Upper lobe of left lung (tissue), 6 donors: Measurements from ENCODE around the gene AKAP12. TPM values are rescaled to one million over a fixed set of nuclear protein-coding genes. Genes with fewer than 3 reads are reported as not detected.
A peak's percentile ranks its signal among the peaks of the same experiment; 100 is the strongest.

Source experiments
- ATAC-seq, 2 donors: fragments of 200-7000 bp; cut with Tn5 transposase; one replicate each; pipeline ENCODE4 v1.9.1; 2022; ENCODE audit warnings: mild to moderate bottlenecking in 2 of 2, moderate library complexity in 2 of 2; ENCODE audit not compliant: low FRiP score in 2 of 2
- DNase-seq, 2 donors: peaks; one replicate each; pipeline ENCODE4 v3.0.0-alpha.2; 2019 to 2020
- H3K27ac ChIP-seq, 4 donors: fragments of 200-600 bp; sonication (generic); one replicate each; pipeline ENCODE4 v1.5.1; 2016 to 2019
- H3K27me3 ChIP-seq, 4 donors: fragments of 200-600 bp; sonication (generic); one replicate each; pipeline ENCODE4 v1.5.1; 2017 to 2019
- H3K36me3 ChIP-seq, 4 donors: fragments of 200-600 bp; sonication (generic); one replicate each; pipeline ENCODE4 v1.5.1; 2016 to 2019
- H3K4me1 ChIP-seq, 4 donors: fragments of 200-600 bp; sonication (generic); one replicate each; pipeline ENCODE4 v1.5.1; 2018 to 2019
- H3K4me3 ChIP-seq, 4 donors: fragments of 200-600 bp; sonication (generic); one replicate each; pipeline ENCODE4 v1.5.1; 2017 to 2019; ENCODE audit warnings: mild to moderate bottlenecking in 2 of 4, moderate library complexity in 1 of 4
- H3K9me3 ChIP-seq, 4 donors: fragments of 200-600 bp; sonication (generic); one replicate each; pipeline ENCODE4 v1.5.1; 2018 to 2019
- CTCF ChIP-seq, 6 experiments: fragments of 450-650 bp in 4 of 6; fragments of 200-600 bp in 2 of 6; sonication (generic) in 2 of 6; IDR thresholded peaks; one replicate each; pipeline ENCODE4 v1.5.1; 2016 to 2019; ENCODE audit warnings: antibody characterized with exemption in 6 of 6
- EP300 ChIP-seq, 4 donors: sonication (generic); formaldehyde crosslinking; IDR thresholded peaks; one replicate each; pipeline ENCODE4 v1.5.1; 2017; ENCODE audit warnings: antibody characterized with exemption in 4 of 4, control low read depth in 2 of 4
- POLR2A ChIP-seq, 4 donors: fragments of 450-650 bp; IDR thresholded peaks; one replicate each; pipeline ENCODE4 v1.5.1; 2016 to 2017; ENCODE audit warnings: antibody characterized with exemption in 4 of 4, mild to moderate bottlenecking in 2 of 4
- POLR2AphosphoS5 ChIP-seq, 2 donors: sonication (generic); formaldehyde crosslinking; IDR thresholded peaks; one replicate each; pipeline ENCODE4 v1.5.1; 2017; ENCODE audit warnings: antibody characterized with exemption in 2 of 2
- WGBS, 2 donors: methylation state at CpG; one replicate each; pipeline ENCODE4 v1.1.5; 2017 to 2018; 5-methylcytosine and 5-hydroxymethylcytosine counted together
- total RNA-seq, 6 donors: library from RNA; depleted of rRNA in 4 of 6; stranded (reverse); fragments of >200 nt in 4 of 6; gene quantifications; one replicate each; pipeline versions ENCODE4 v1.1.0 to v1.2.1, GENCODE V29; 2016 to 2021
- donor health status: DM: no; HTN: no; CAD: no; lungs with moderate emphysema.
- donor health status: DM: no; HTN: yes; CAD: no; lungs with severe emphysema.

The AKAP12 gene
- total RNA-seq: 10 to 100 TPM; 17.7 to 67.7 (median 37.7) TPM

GRCh38 chr6:151239603-151240035 is at the start of gene AKAP12:
AKAP12 (plus strand) TSS chr6:151239967; CDS start chr6:151240563, 596 bp downstream.
- no peaks in the 10 kb centered on the region for H3K36me3 ChIP-seq
- peak within 1 kb of the TSS; percentile 57 to 72 (median 64) for H3K4me3 ChIP-seq
- H3K27me3 ChIP-seq: peaks cover 0 to 12% (median 4%) of the 10 kb centered on the region in 4 donors
- no peaks in the 10 kb centered on the region for H3K9me3 ChIP-seq
- peaks cover 4 to 18% (median 13%) of the 10 kb centered on the region in 4 donors for H3K4me1 ChIP-seq
- ATAC-seq (peak; percentile 46 to 58), DNase-seq (peak; percentile 23 to 60)
- peak within 1 kb of the TSS; percentile 82 to 95 (median 87) for H3K27ac ChIP-seq
- TF ChIP-seq CTCF (IDR thresholded peaks at IDR 0.05) (no peak), EP300 (IDR thresholded peaks at IDR 0.05) (peak in 2 of 4 donors; percentile 55 to 73), POLR2A (IDR thresholded peaks at IDR 0.05) (no peak), POLR2AphosphoS5 (IDR thresholded peaks at IDR 0.05) (peak; percentile 35 to 64)
- 20 to 32% methylated on average over 16 to 23 of the region's 23 CpGs for WGBS, 2 donors

GRCh38 chr6:151191527-151191926 is 48.2 kb upstream of the AKAP12 start:
- H3K27ac ChIP-seq: no peak overlapping the region
- H3K9me3 ChIP-seq: no peaks in the 10 kb centered on the region
- no peaks in the 10 kb centered on the region for H3K36me3 ChIP-seq
- DNase-seq (no peak), ATAC-seq (no peak)
- H3K4me3 ChIP-seq: no peak overlapping the region
- H3K27me3 ChIP-seq: no peaks in the 10 kb centered on the region
- H3K4me1 ChIP-seq: no peaks in the 10 kb centered on the region
- TF ChIP-seq EP300 (IDR thresholded peaks at IDR 0.05): no peak
- no peak for TF ChIP-seq CTCF (IDR thresholded peaks at IDR 0.05)
- TF ChIP-seq POLR2AphosphoS5 (IDR thresholded peaks at IDR 0.05): no peak
- no peak for TF ChIP-seq POLR2A (IDR thresholded peaks at IDR 0.05)
- WGBS, 2 donors: 64 to 71% methylated on average over 4 of the region's 4 CpGs

GRCh38 chr6:151196555-151196954 is 43.2 kb upstream of the AKAP12 start:
- DNase-seq: no peak
- no peak overlapping the region for H3K27ac ChIP-seq
- no peaks in the 10 kb centered on the region for H3K9me3 ChIP-seq
- peaks cover 0 to 3% (median 0%) of the 10 kb centered on the region in 4 donors for H3K4me1 ChIP-seq
- H3K27me3 ChIP-seq: no peaks in the 10 kb centered on the region
- H3K4me3 ChIP-seq: no peak overlapping the region
- no peaks in the 10 kb centered on the region for H3K36me3 ChIP-seq
- 86 to 100% methylated on average over 1 of the region's 1 CpG for WGBS, 2 donors
- peak in 1 of 2 donors; percentile 83 for ATAC-seq
- TF ChIP-seq CTCF (IDR thresholded peaks at IDR 0.05) (no peak), POLR2AphosphoS5 (IDR thresholded peaks at IDR 0.05) (peak in 1 of 2 donors; percentile 17), POLR2A (IDR thresholded peaks at IDR 0.05) (no peak), EP300 (IDR thresholded peaks at IDR 0.05) (no peak)

- H3K9me3 ChIP-seq: no peaks in the 10 kb centered on the region
- WGBS, 2 donors: 75 to 100% methylated on average over 1 of the region's 1 CpG
- ATAC-seq (no peak), DNase-seq (no peak)
- no peak overlapping the region for H3K4me3 ChIP-seq
- H3K4me1 ChIP-seq: peaks cover 0 to 3% (median 0%) of the 10 kb centered on the region in 4 donors
- H3K27ac ChIP-seq: no peak overlapping the region
- no peaks in the 10 kb centered on the region for H3K27me3 ChIP-seq
- TF ChIP-seq CTCF (IDR thresholded peaks at IDR 0.05) (no peak), POLR2A (IDR thresholded peaks at IDR 0.05) (no peak), POLR2AphosphoS5 (IDR thresholded peaks at IDR 0.05) (no peak), EP300 (IDR thresholded peaks at IDR 0.05) (no peak)
- no peaks in the 10 kb centered on the region for H3K36me3 ChIP-seq
Observed at GRCh38 chr6:151197556-151197955, 42.2 kb upstream of the AKAP12 start.

GRCh38 chr6:151199991-151200390 is 39.8 kb upstream of the AKAP12 start:
- Histone ChIP-seq H3K4me3 (no peak overlapping the region), H3K27me3 (no peaks in the 10 kb centered on the region), H3K9me3 (no peaks in the 10 kb centered on the region), H3K4me1 (peaks cover 0 to 3% (median 0%) of the 10 kb centered on the region in 4 donors), H3K36me3 (no peaks in the 10 kb centered on the region), H3K27ac (no peak overlapping the region)
- DNase-seq (no peak), ATAC-seq (no peak)
- TF ChIP-seq POLR2A (IDR thresholded peaks at IDR 0.05) (no peak), POLR2AphosphoS5 (IDR thresholded peaks at IDR 0.05) (no peak), CTCF (IDR thresholded peaks at IDR 0.05) (no peak), EP300 (IDR thresholded peaks at IDR 0.05) (no peak)
- 64 to 69% methylated on average over 1 of the region's 1 CpG for WGBS, 2 donors
